ENCODE measurements around the gene INAFM2. TPM values are rescaled to one million over a fixed set of nuclear protein-coding genes. Genes with fewer than 3 reads are reported as not detected.

The INAFM2 gene
- total and polyA plus RNA-seq, 2 donors (not counting 3 experiments of a cell fraction or from before 2014, with no cell fraction given): 10.4 to 24.1 TPM

- no peak overlapping the region for H3K4me3 ChIP-seq (replicated peaks in 1 of 3; ENCODE audit: insufficient read depth in 1 of 3, low read depth in 1 of 3, low read length in 3 of 3)
- H3K27me3 ChIP-seq (ENCODE audit: control insufficient read depth in 2 of 2, insufficient read depth in 2 of 2, low read length in 2 of 2): peaks cover 9 to 10% of the 10 kb centered on the region in 2 experiments
- DNase-seq (ENCODE audit: low read depth, low spot score) (no peak), FAIRE-seq (no peak)
- dilution Hi-C loops (cut with MboI; ENCODE audit: extremely low pct_ligation_motif_present, low sequenced_read_pairs): no loop called here
- ChIA-PET POLR2A (no interaction called here), CTCF (interaction anchor here (1.0 to 6.4 kb wide), 7 partner anchors 9 to 76 kb away, joined by 3 to 82 read pairs (median 13); partner anchors contain the start of gene CCDC9B)
- H3K27ac ChIP-seq (ENCODE audit: insufficient read depth, low read depth, low read length): no peak overlapping the region
- H3K9me1 ChIP-seq (replicated peaks; ENCODE audit: control insufficient read depth, extremely low read depth, insufficient read depth, low read length): no peaks in the 10 kb centered on the region
- H3K4me1 ChIP-seq (ENCODE audit: control insufficient read depth, extremely low read depth, insufficient read depth, low read length): peaks cover 8% of the 10 kb centered on the region
- TF ChIP-seq CTCF (IDR thresholded peaks at IDR 0.05; ENCODE audit: extremely low read depth in 1 of 2, insufficient read depth in 1 of 2, low read depth in 1 of 2, low read length in 2 of 2): no peak
- TF ChIP-seq EZH2 (IDR thresholded peaks at IDR 0.05; ENCODE audit: borderline replicate concordance, low read depth, low read length, severe bottlenecking): no peak
- TF ChIP-seq, protein P1, sequence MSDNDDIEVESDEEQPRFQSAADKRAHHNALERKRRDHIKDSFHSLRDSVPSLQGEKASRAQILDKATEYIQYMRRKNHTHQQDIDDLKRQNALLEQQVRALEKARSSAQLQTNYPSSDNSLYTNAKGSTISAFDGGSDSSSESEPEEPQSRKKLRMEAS (IDR thresholded peaks at IDR 0.05; ENCODE audit: insufficient read depth, insufficient read length): no peak
- no peak for TF ChIP-seq POLR2AphosphoS5 (IDR thresholded peaks at IDR 0.05; ENCODE audit: insufficient read depth, low read depth, low read length)
- TF ChIP-seq FOS (IDR thresholded peaks at IDR 0.05; ENCODE audit: borderline replicate concordance, insufficient read depth, low read length): no peak
- TF ChIP-seq POLR2A (IDR thresholded peaks at IDR 0.05; ENCODE audit: low read depth, low read length): no peak
- TF ChIP-seq MYC (IDR thresholded peaks at IDR 0.05; ENCODE audit: low read depth, low read length): no peak
- no peak for TF ChIP-seq JUN (IDR thresholded peaks at IDR 0.05; ENCODE audit: borderline replicate concordance, insufficient read depth, insufficient read length, low read depth)
- no peak for TF ChIP-seq GATA2 (IDR thresholded peaks at IDR 0.05; ENCODE audit: insufficient read depth, insufficient read length, low read depth, low read length)
- no TSS peak for BruUV-seq (replicated peaks)
- no peaks in the 10 kb centered on the region for H3K9me3 ChIP-seq (replicated peaks; ENCODE audit: control insufficient read depth, insufficient read depth, low read length)
- no peaks in the 10 kb centered on the region for H3K36me3 ChIP-seq (ENCODE audit: control insufficient read depth in 2 of 2, extremely low read depth in 1 of 2, insufficient read depth in 2 of 2, low read length in 2 of 2)
- H2AFZ ChIP-seq (ENCODE audit: low read depth, low read length): no peak overlapping the region
- H3K79me2 ChIP-seq (ENCODE audit: control insufficient read depth, insufficient read depth, low read length): no peaks in the 10 kb centered on the region
- intact Hi-C loops (cut with micrococcal nuclease): no loop called here
- H3K4me2 ChIP-seq (ENCODE audit: insufficient read depth, low read length): no peak overlapping the region
- no peak overlapping the region for H3K9ac ChIP-seq (replicated peaks; ENCODE audit: extremely low read depth, insufficient read depth, low read length)
- H4K20me1 ChIP-seq (replicated peaks; ENCODE audit: control insufficient read depth, extremely low read depth, insufficient read depth, low read length): no peaks in the 10 kb centered on the region
Observed at GRCh38 chr15:40355976-40356585, 32.6 kb downstream of the INAFM2 start.
